GM12864 (cell line): ENCODE results near the gene DPYD.

Experiments
- DNase-seq: peaks from one replicate; pipeline ENCODE4 v3.0.0-alpha.2; 2011; ENCODE audit warnings: low read depth
- H3K4me3 ChIP-seq: 2 replicates; pipeline ENCODE4 v1.5.1; 2011; ENCODE audit warnings: mild to moderate bottlenecking, low read depth, low read length, control low read depth
- TF ChIP-seq, protein P1 (sequence below): IDR thresholded peaks from 2 replicates; pipeline ENCODE4 v1.5.1; 2011; ENCODE audit warnings: low read depth, mild to moderate bottlenecking, moderate library complexity, low read length, control low read depth, inconsistent platforms; ENCODE audit errors: missing control alignments

The DPYD gene

DNA sequence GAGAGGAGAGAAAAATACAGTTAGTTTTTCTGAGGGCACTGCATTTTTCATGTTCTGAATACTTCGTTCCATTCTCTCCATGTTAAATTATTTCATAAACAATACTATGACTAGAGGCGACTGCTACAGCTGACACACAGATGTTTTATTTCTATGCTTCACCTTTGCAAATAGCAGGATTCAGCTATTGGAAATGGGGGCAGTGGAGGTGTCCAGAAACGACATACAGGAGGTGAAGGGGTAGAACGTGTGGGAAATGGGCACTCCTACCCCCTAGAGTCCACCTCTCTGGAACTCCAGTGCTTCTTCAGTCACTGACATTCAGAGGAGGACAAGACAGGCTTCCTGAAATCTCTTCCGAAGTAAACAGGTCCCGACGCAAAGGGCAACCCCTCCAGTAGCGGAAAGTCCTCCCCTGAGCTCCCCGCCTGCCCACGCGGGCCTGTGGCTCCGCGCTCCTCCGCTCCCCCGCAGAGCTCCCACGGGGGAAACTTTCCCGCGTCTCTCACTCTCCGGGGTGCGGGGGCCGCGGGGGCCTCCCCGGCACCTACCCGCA lies 480 bp downstream of the DPYD start:
- H3K4me3 ChIP-seq: peak overlapping the region; percentile 65
- DNase-seq: no peak
- TF ChIP-seq, protein P1, sequence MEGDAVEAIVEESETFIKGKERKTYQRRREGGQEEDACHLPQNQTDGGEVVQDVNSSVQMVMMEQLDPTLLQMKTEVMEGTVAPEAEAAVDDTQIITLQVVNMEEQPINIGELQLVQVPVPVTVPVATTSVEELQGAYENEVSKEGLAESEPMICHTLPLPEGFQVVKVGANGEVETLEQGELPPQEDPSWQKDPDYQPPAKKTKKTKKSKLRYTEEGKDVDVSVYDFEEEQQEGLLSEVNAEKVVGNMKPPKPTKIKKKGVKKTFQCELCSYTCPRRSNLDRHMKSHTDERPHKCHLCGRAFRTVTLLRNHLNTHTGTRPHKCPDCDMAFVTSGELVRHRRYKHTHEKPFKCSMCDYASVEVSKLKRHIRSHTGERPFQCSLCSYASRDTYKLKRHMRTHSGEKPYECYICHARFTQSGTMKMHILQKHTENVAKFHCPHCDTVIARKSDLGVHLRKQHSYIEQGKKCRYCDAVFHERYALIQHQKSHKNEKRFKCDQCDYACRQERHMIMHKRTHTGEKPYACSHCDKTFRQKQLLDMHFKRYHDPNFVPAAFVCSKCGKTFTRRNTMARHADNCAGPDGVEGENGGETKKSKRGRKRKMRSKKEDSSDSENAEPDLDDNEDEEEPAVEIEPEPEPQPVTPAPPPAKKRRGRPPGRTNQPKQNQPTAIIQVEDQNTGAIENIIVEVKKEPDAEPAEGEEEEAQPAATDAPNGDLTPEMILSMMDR: no peak

GRCh38 chr1:97919585-97920261 lies 1.1 kb downstream of the DPYD start:
- H3K4me3 ChIP-seq: peak overlapping the region; percentile 65

DNA sequence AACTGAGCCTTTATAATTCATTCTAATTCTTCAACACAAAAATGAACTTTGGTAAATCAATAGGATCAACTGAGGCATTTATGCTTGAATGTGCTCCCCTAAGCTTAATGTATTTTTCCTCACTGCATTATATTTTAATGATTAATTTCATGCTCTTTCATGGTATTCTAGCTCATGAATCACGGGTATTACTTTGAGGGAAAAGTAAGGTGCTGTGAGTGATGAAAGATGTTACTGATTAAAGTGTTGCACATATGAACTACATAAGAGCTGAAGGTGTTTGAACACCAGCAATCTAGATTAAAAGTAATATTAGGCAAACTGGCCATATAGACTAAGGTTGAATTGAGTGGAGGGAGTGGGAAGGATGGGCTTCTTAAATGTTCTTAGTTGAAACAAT lies 1.9 kb downstream of the DPYD start:
- TF ChIP-seq, protein P1: no peak
- H3K4me3 ChIP-seq: no peak overlapping the region
- DNase-seq: no peak

More at GRCh38 chr1:97919585-97920261, 1.1 kb downstream of the DPYD start:
- TF ChIP-seq, protein P1: no peak
- DNase-seq: no peak

- DNase-seq: no peak
- H3K4me3 ChIP-seq: no peak overlapping the region
- TF ChIP-seq, protein P1: no peak
These were observed 7.2 kb downstream of the DPYD start for GRCh38 chr1:97913506-97914139.

DNA sequence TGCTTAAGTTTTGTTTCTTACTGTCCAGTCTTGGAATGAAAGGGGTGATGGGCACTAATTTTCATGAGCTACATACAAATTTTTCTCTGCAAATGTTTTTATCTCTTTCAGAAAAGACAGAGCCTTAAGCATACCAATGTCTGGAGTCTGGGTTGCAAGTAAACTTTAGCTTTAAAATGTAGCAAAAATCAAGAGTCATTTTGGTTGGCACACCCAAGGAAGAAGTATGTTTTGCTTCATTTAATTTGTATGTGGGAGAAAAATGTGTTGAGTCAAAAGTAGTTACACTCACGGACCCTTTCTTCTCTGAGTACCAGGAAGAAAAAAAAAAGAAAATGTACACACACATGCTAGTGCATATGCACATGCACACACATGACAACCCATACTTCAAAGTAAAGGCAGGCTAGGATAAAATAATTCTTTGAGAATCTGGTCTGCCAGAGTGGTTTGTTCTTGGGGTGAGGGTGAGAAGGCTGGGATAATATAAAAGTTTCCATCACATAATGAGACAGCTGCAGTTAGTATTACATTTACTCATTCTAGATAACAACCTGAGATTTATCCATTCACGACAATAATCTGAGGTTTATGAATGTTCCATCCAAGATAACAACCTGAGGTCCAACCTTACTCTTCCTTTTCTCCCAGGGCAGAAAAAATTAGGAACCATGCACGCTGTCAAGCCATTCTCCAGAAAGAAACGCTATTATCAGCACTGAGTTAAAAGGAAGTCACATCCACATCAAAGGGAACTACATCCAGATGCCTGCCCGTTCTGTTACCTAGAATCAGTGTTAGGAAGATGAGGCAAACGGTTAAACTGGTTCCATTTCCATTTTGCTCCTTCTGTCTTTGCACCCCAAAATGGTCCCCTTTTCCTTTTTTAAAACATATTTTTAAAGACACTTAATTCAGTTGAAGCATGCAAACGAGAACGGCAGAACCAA lies 9.3 kb downstream of the DPYD start:
- H3K4me3 ChIP-seq: no peak overlapping the region
- TF ChIP-seq, protein P1: no peak
- no peak for DNase-seq

GRCh38 chr1:97909266-97909665 lies 11.6 kb downstream of the DPYD start:
- no peak overlapping the region for H3K4me3 ChIP-seq
- TF ChIP-seq, protein P1: no peak
- DNase-seq: no peak
